Epithelial cell of esophagus (primary cell): ENCODE measurements around the gene FRMD7.

Source experiments
- DNase-seq: peaks from one replicate; pipeline ENCODE4 v3.0.0; 2010; ENCODE audit warnings: low read depth
- H3K4me3 ChIP-seq: 2 replicates; pipeline ENCODE4 v1.5.1; 2011; ENCODE audit warnings: mild to moderate bottlenecking, low read length, control low read depth
- TF ChIP-seq, protein P1 (sequence below): IDR thresholded peaks from 2 replicates; pipeline ENCODE4 v1.5.1; 2011; ENCODE audit warnings: low read depth, mild to moderate bottlenecking, low read length, control low read depth, inconsistent platforms; ENCODE audit not compliant: insufficient read depth; ENCODE audit errors: missing control alignments

FRMD7 gene

DNA sequence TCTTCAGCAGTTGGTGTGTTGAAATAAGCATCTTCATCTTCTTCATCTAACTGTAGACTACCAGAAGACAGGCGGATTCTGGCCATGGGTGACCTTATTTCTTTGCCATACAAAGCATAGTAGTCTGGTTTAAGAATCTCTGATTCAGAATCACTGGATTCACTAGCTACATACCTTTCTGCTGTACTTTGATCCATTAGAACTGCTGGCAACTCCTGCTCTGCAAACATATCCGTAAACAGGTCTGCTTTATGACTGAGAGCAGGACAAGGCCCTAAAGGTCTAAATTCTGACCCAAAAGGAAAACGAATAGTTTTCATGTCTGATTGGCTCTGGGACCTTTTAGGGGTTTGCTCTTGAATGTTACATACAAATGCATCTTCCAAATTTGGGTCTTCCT lies 49.9 kb downstream of the FRMD7 start:
- no peak for DNase-seq
- TF ChIP-seq, protein P1, sequence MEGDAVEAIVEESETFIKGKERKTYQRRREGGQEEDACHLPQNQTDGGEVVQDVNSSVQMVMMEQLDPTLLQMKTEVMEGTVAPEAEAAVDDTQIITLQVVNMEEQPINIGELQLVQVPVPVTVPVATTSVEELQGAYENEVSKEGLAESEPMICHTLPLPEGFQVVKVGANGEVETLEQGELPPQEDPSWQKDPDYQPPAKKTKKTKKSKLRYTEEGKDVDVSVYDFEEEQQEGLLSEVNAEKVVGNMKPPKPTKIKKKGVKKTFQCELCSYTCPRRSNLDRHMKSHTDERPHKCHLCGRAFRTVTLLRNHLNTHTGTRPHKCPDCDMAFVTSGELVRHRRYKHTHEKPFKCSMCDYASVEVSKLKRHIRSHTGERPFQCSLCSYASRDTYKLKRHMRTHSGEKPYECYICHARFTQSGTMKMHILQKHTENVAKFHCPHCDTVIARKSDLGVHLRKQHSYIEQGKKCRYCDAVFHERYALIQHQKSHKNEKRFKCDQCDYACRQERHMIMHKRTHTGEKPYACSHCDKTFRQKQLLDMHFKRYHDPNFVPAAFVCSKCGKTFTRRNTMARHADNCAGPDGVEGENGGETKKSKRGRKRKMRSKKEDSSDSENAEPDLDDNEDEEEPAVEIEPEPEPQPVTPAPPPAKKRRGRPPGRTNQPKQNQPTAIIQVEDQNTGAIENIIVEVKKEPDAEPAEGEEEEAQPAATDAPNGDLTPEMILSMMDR = no peak
- no peak overlapping the region for H3K4me3 ChIP-seq

GRCh38 chrX:132077414-132077813 lies 50.4 kb downstream of the FRMD7 start:
- TF ChIP-seq, protein P1 = no peak
- no peak for DNase-seq
- no peak overlapping the region for H3K4me3 ChIP-seq

- DNase-seq = peak; percentile 6
- TF ChIP-seq, protein P1 = no peak
- no peak overlapping the region for H3K4me3 ChIP-seq
Observed at GRCh38 chrX:132071254-132071653, 56.6 kb downstream of the FRMD7 start.

DNA sequence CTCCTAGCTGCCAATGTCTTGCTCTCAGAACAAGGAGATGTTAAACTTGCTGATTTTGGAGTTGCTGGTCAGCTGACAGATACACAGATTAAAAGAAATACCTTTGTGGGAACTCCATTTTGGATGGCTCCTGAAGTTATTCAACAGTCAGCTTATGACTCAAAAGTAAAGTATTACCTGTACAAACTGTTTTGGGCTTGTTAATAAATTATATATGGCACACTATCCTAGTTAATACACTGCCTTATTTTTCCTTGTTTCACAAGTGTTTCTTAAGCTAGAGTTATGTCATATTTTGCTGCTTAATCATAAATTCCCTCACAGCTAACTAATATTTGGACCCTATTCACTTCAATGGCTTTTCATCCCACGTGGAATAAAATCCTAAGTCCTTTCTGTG lies 59.4 kb downstream of the FRMD7 start:
- TF ChIP-seq, protein P1 = no peak
- DNase-seq = peak; percentile 39

GRCh38 chrX:132063862-132064261 lies 64.0 kb downstream of the FRMD7 start:
- no peak for DNase-seq
- TF ChIP-seq, protein P1 = no peak
- H3K4me3 ChIP-seq = no peak overlapping the region

More for the DNA sequence above, 59.4 kb downstream of the FRMD7 start:
- no peak overlapping the region for H3K4me3 ChIP-seq

DNA sequence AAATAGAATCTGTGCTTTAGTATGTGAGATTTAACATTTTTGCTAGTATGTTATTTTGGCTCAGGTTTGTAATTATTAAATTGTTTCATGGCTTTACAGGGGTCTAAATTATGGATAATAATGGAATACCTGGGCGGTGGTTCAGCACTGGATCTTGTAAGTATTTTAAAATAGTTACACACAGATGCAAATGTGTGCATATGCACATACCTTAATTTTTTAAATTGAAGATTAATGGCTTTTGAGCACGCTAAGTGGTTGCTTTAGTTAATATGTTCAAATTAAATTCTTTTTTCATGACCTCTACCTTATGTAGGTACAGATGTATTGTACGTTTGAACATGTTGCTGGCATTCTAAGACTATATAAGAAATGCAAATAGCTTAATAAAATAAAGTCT lies 64.5 kb downstream of the FRMD7 start:
- TF ChIP-seq, protein P1 = no peak
- no peak for DNase-seq
- H3K4me3 ChIP-seq = no peak overlapping the region

GRCh38 chrX:132059973-132060540 lies 67.8 kb downstream of the FRMD7 start:
- no peak overlapping the region for H3K4me3 ChIP-seq
- TF ChIP-seq, protein P1 = no peak
- no peak for DNase-seq
